Vagina (tissue), 2 donors: ENCODE results near the gene NEDD1.

Source experiments
- POLR2A ChIP-seq, 2 donors: fragments of 450-650 bp; IDR thresholded peaks; one replicate each; pipeline ENCODE4 v1.6.1; 2017; ENCODE audit warnings: antibody characterized with exemption in 2 of 2, mild to moderate bottlenecking in 2 of 2, moderate library complexity in 2 of 2
- POLR2AphosphoS5 ChIP-seq, 2 donors: sonication (generic); formaldehyde crosslinking; IDR thresholded peaks; one replicate each; pipeline ENCODE4 v1.9.0; 2017; ENCODE audit warnings: antibody characterized with exemption in 2 of 2, mild to moderate bottlenecking in 2 of 2, low read depth in 1 of 2; ENCODE audit not compliant: insufficient read depth in 1 of 2
- TF ChIP-seq, protein P1 (sequence below), 3 experiments: fragments of 450-650 bp in 2 of 3; fragments of 200-600 bp in 1 of 3; sonication (generic) in 1 of 3; IDR thresholded peaks; one replicate each; pipeline ENCODE4 v1.5.1; 2017 to 2019; ENCODE audit warnings: antibody characterized with exemption in 3 of 3, mild to moderate bottlenecking in 2 of 3, moderate library complexity in 2 of 3

DNA sequence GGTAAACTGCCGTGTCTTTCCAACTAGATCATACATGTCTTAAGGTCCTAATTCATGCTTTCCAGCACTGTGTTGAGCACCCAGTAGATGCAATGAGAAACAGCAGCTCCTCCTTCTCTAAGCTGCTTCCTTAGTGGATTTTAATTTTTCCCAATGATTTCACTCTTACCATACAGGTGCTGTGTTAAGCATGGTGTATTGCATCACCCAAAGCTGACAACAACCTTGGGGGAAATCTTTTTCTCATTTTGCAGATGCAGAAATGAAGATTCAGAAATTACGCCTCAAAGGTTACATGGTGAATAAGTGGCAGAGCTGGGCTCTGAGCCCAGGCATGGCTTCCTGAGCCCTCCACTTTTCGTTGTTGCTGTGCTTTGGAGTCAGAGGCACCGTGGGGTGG lies 75.6 kb downstream of the NEDD1 start:
- TF ChIP-seq, protein P1, sequence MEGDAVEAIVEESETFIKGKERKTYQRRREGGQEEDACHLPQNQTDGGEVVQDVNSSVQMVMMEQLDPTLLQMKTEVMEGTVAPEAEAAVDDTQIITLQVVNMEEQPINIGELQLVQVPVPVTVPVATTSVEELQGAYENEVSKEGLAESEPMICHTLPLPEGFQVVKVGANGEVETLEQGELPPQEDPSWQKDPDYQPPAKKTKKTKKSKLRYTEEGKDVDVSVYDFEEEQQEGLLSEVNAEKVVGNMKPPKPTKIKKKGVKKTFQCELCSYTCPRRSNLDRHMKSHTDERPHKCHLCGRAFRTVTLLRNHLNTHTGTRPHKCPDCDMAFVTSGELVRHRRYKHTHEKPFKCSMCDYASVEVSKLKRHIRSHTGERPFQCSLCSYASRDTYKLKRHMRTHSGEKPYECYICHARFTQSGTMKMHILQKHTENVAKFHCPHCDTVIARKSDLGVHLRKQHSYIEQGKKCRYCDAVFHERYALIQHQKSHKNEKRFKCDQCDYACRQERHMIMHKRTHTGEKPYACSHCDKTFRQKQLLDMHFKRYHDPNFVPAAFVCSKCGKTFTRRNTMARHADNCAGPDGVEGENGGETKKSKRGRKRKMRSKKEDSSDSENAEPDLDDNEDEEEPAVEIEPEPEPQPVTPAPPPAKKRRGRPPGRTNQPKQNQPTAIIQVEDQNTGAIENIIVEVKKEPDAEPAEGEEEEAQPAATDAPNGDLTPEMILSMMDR (IDR thresholded peaks at IDR 0.05): no peak
- TF ChIP-seq POLR2A (IDR thresholded peaks at IDR 0.05): no peak
- no peak for TF ChIP-seq POLR2AphosphoS5 (IDR thresholded peaks at IDR 0.05; ENCODE audit: insufficient read depth in 1 of 2, low read depth in 1 of 2)
